Measurements from ENCODE around the gene B3GNT7.

DNA sequence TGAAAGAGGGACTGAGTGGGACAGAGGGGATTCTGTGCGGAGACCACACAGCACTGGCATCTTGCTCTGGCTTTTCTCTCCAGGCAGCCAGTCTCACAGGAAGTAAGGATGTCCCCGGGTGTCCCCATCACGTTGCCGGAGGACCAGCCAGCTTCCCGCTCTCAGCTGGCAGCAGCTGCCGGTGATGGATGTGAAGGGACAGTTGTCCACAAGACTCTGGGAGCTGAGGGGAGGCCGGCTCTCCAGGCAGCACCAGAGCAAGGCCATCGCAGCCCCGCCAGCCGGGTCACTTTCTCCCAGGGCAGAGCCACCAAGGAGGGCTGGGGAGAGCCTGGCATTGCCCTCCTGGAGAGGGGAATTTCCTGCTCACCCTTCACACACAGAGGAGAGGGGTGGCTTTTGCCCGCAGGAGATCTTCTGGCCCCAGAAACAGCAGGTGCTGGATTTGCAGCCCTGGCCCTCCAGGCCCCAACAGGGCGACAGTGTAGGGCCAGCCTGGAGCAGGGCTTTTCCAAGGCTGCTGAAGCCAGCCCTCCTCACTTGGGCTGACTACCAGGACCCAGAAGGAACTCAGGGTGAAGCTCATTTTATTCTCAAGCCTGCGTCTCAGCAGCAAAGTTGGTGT, 24.0 kb upstream of the B3GNT7 start:
- TF ChIP-seq RXRA (IDR thresholded peaks at IDR 0.05) = no peak
- TF ChIP-seq, protein P1, sequence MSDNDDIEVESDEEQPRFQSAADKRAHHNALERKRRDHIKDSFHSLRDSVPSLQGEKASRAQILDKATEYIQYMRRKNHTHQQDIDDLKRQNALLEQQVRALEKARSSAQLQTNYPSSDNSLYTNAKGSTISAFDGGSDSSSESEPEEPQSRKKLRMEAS (IDR thresholded peaks at IDR 0.05) = no peak
- TF ChIP-seq, protein P2, sequence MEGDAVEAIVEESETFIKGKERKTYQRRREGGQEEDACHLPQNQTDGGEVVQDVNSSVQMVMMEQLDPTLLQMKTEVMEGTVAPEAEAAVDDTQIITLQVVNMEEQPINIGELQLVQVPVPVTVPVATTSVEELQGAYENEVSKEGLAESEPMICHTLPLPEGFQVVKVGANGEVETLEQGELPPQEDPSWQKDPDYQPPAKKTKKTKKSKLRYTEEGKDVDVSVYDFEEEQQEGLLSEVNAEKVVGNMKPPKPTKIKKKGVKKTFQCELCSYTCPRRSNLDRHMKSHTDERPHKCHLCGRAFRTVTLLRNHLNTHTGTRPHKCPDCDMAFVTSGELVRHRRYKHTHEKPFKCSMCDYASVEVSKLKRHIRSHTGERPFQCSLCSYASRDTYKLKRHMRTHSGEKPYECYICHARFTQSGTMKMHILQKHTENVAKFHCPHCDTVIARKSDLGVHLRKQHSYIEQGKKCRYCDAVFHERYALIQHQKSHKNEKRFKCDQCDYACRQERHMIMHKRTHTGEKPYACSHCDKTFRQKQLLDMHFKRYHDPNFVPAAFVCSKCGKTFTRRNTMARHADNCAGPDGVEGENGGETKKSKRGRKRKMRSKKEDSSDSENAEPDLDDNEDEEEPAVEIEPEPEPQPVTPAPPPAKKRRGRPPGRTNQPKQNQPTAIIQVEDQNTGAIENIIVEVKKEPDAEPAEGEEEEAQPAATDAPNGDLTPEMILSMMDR (IDR thresholded peaks at IDR 0.05; ENCODE audit: low read depth, low read length, missing input control) = no peak
- TF ChIP-seq, protein P3, sequence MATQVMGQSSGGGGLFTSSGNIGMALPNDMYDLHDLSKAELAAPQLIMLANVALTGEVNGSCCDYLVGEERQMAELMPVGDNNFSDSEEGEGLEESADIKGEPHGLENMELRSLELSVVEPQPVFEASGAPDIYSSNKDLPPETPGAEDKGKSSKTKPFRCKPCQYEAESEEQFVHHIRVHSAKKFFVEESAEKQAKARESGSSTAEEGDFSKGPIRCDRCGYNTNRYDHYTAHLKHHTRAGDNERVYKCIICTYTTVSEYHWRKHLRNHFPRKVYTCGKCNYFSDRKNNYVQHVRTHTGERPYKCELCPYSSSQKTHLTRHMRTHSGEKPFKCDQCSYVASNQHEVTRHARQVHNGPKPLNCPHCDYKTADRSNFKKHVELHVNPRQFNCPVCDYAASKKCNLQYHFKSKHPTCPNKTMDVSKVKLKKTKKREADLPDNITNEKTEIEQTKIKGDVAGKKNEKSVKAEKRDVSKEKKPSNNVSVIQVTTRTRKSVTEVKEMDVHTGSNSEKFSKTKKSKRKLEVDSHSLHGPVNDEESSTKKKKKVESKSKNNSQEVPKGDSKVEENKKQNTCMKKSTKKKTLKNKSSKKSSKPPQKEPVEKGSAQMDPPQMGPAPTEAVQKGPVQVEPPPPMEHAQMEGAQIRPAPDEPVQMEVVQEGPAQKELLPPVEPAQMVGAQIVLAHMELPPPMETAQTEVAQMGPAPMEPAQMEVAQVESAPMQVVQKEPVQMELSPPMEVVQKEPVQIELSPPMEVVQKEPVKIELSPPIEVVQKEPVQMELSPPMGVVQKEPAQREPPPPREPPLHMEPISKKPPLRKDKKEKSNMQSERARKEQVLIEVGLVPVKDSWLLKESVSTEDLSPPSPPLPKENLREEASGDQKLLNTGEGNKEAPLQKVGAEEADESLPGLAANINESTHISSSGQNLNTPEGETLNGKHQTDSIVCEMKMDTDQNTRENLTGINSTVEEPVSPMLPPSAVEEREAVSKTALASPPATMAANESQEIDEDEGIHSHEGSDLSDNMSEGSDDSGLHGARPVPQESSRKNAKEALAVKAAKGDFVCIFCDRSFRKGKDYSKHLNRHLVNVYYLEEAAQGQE (IDR thresholded peaks at IDR 0.05) = no peak
- TF ChIP-seq YY1 (IDR thresholded peaks at IDR 0.05) = no peak

All from liver (tissue), 3 donors.